Neural crest cell (in vitro differentiated cells): ENCODE results near the gene SST. TPM values are rescaled to one million over a fixed set of nuclear protein-coding genes. Genes with fewer than 3 reads are reported as not detected.
A peak's percentile ranks its signal among the peaks of the same experiment; 100 is the strongest.

Source experiments
- DNase-seq: peaks from one replicate; pipeline ENCODE4 v3.0.0; 2021; ENCODE audit warnings: low read depth, mixed read lengths, low spot score
- H3K27ac Mint-ChIP-seq: one replicate; pipeline ENCODE4 v1.8.0; 2021; ENCODE audit warnings: mild to moderate bottlenecking, mixed read lengths; ENCODE audit not compliant: unreplicated experiment
- H3K27me3 Mint-ChIP-seq: 2 replicates; pipeline ENCODE4 v1.8.0; 2021; ENCODE audit warnings: low read depth, mild to moderate bottlenecking, mixed read lengths
- H3K36me3 Mint-ChIP-seq: 2 replicates; pipeline ENCODE4 v1.8.0; 2021; ENCODE audit warnings: low read depth, mild to moderate bottlenecking, mixed read lengths
- H3K4me1 Mint-ChIP-seq: 2 replicates; pipeline ENCODE4 v1.8.0; 2021; ENCODE audit warnings: mixed read lengths
- H3K4me3 Mint-ChIP-seq: one replicate; pipeline ENCODE4 v1.8.0; 2021; ENCODE audit warnings: mild to moderate bottlenecking, mixed read lengths
- H3K9me3 Mint-ChIP-seq: 2 replicates; pipeline ENCODE4 v1.8.0; 2021; ENCODE audit warnings: mixed read lengths
- CTCF ChIP-seq: fragments of 200-600 bp; sonication (generic); conservative IDR thresholded peaks from 2 replicates; pipeline ENCODE4 v1.5.0; 2021; ENCODE audit warnings: antibody characterized with exemption, mild to moderate bottlenecking
- total RNA-seq: library from RNA; stranded (reverse); gene quantifications from 2 replicates; pipeline ENCODE4 v1.2.1, GENCODE V29; 2021

Gene SST
- total RNA-seq, 1 donor from 2014 or later = 4.5 TPM

GRCh38 chr3:187713504-187713903, 43.3 kb upstream of the SST start:
- H3K9me3 Mint-ChIP-seq = no peaks in the 10 kb centered on the region
- peaks cover 4% of the 10 kb centered on the region for H3K27me3 Mint-ChIP-seq
- no peak overlapping the region for H3K27ac Mint-ChIP-seq
- no peak overlapping the region for H3K4me3 Mint-ChIP-seq
- no peaks in the 10 kb centered on the region for H3K4me1 Mint-ChIP-seq
- DNase-seq = no peak
- TF ChIP-seq CTCF = no peak
- no peaks in the 10 kb centered on the region for H3K36me3 Mint-ChIP-seq

- no peaks in the 10 kb centered on the region for H3K4me1 Mint-ChIP-seq
- no peaks in the 10 kb centered on the region for H3K36me3 Mint-ChIP-seq
- DNase-seq = no peak
- no peak overlapping the region for H3K4me3 Mint-ChIP-seq
- H3K27ac Mint-ChIP-seq = no peak overlapping the region
- TF ChIP-seq CTCF = no peak
- H3K9me3 Mint-ChIP-seq = no peaks in the 10 kb centered on the region
- H3K27me3 Mint-ChIP-seq = no peaks in the 10 kb centered on the region
Measured at GRCh38 chr3:187709155-187709554, 39.0 kb upstream of the SST start.

- Mint-ChIP-seq H3K27me3 (no peaks in the 10 kb centered on the region), H3K9me3 (no peaks in the 10 kb centered on the region), H3K4me3 (no peak overlapping the region), H3K36me3 (no peaks in the 10 kb centered on the region), H3K4me1 (no peaks in the 10 kb centered on the region), H3K27ac (no peak overlapping the region)
- TF ChIP-seq CTCF = no peak
- no peak for DNase-seq
Measured at GRCh38 chr3:187708696-187709095, 38.5 kb upstream of the SST start.

GRCh38 chr3:187706971-187707370, 36.8 kb upstream of the SST start:
- Mint-ChIP-seq H3K4me3 (no peak overlapping the region), H3K27me3 (no peaks in the 10 kb centered on the region), H3K27ac (no peak overlapping the region), H3K36me3 (no peaks in the 10 kb centered on the region), H3K9me3 (no peaks in the 10 kb centered on the region), H3K4me1 (no peaks in the 10 kb centered on the region)
- TF ChIP-seq CTCF = no peak
- no peak for DNase-seq

- H3K4me1 Mint-ChIP-seq = no peaks in the 10 kb centered on the region
- peak overlapping the region; percentile 44 for H3K27ac Mint-ChIP-seq
- no peak overlapping the region for H3K4me3 Mint-ChIP-seq
- no peaks in the 10 kb centered on the region for H3K27me3 Mint-ChIP-seq
- no peaks in the 10 kb centered on the region for H3K36me3 Mint-ChIP-seq
- no peaks in the 10 kb centered on the region for H3K9me3 Mint-ChIP-seq
- TF ChIP-seq CTCF = no peak
- DNase-seq = no peak
Measured at GRCh38 chr3:187705164-187705563, 35.0 kb upstream of the SST start.

GRCh38 chr3:187702507-187703033, 32.4 kb upstream of the SST start, which contains the start of gene RTP2:
RTP2 (minus strand) TSS chr3:187702557; CDS start chr3:187702128, 429 bp downstream.
- Mint-ChIP-seq H3K27ac (no peak within 1 kb of the TSS), H3K4me3 (no peak within 1 kb of the TSS), H3K9me3 (no peaks in the 10 kb centered on the region), H3K4me1 (no peaks in the 10 kb centered on the region), H3K36me3 (no peaks in the 10 kb centered on the region), H3K27me3 (no peaks in the 10 kb centered on the region)
- no peak for TF ChIP-seq CTCF
- DNase-seq = no peak
